HG03064 (cell line): Measurements from ENCODE around the gene LRRC28.

Source experiments
- ATAC-seq: cut with Tn5 transposase; IDR thresholded peaks from one replicate; pipeline ENCODE4 v1.9.1; 2021; ENCODE audit warnings: low read depth; ENCODE audit not compliant: unreplicated experiment

Gene LRRC28

GRCh38 chr15:99432271-99433025, 181.2 kb downstream of the LRRC28 start:
- no peak for ATAC-seq

DNA sequence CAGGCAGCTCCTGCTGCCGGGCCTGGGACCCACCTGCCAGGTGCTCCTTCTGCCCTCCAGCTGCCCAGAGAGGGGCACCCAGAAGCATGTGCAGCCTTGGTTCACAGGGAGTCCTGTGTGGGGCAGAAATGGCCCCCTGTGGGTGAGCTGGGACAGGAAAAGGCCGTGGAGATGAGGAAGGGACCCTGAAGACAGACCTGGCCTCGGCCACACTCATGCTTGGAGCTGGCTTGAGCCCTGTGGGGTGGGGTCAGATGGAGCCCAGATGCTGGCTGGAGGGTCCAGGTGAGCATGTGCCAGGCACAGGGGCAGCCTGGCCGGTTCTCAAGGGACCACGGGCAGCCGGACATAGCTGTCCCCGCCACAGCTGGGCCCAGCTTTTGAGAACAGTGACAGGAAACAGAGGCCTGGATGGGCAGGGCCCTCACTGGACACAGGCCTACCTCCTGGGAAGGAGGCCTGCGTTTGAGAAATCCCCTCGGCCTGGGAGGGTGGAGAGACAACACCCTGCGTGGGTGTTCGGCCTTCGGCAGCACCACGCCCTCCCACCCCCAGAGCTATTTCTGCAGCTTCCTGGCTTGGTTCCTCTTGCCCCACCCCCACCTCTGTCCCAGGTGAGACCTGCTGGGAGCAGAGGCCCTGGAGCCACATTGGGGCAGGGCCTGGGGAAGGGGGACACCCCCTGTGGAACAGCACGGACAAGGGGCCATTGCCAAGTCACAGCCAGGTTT, 181.9 kb downstream of the LRRC28 start:
- no peak for ATAC-seq

GRCh38 chr15:99433757-99434450, 182.6 kb downstream of the LRRC28 start:
- ATAC-seq, result no peak

GRCh38 chr15:99434506-99435112, 183.3 kb downstream of the LRRC28 start:
- ATAC-seq, result no peak

DNA sequence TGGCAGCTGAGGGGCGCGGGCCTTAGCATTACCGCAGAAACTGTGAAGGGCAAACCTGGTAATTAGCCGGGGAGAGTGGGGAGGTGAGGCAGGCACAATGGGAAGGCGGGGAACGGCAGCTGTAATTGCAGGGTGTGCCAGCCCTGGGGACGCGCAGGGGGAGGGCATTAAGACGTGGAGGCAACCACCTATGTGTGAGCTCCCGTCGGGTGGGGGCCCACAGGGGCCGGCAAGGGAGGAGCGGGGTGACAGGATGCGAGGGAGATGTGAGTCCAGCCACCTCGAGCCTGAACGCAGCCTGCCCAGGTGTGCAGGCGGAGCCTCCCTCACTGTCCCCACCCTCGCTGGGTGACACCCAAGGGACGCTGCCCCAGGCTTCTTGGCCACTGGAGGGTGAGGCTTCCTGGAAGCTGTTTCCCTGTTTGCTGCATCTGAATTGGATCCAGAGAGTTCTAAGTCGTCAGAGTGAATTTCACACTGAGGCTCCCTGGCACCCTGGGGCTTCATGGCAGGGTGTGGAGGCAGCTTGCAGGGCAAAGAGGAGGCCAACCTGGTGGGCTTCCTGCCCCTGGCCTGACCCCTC, 183.9 kb downstream of the LRRC28 start:
- ATAC-seq, result no peak

DNA sequence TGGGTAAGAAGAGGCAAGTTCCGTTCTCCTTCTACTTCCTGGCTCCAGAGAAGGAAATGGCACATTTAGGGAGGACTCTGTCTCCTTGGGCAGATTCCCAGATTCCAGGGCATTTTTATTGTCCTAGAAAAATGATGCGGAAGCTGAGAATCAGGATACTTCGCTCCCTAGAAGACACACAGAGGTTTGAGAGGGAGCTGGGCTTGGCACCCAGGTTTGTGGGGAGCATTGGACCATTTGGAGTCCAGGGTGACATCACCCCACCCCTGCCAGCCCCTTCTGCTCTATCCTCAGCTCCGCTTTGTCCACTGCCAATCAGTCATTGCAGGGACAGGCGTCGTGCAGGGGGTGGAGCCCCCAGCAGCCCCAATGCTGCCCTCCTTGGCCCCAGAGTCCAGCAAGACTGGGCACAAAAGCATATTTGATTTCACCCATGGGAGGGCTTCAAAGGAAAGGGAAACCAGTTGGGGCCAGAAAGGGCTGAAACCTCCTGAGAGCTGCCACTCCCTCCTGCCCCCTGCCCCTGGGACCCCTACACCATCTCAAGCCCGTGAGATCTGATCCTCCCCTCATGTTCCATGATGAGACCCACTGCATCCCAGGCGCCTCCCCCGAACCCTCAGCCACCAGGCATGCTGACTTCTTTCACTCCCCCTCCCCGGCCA, 184.7 kb downstream of the LRRC28 start:
- ATAC-seq, result no peak

DNA sequence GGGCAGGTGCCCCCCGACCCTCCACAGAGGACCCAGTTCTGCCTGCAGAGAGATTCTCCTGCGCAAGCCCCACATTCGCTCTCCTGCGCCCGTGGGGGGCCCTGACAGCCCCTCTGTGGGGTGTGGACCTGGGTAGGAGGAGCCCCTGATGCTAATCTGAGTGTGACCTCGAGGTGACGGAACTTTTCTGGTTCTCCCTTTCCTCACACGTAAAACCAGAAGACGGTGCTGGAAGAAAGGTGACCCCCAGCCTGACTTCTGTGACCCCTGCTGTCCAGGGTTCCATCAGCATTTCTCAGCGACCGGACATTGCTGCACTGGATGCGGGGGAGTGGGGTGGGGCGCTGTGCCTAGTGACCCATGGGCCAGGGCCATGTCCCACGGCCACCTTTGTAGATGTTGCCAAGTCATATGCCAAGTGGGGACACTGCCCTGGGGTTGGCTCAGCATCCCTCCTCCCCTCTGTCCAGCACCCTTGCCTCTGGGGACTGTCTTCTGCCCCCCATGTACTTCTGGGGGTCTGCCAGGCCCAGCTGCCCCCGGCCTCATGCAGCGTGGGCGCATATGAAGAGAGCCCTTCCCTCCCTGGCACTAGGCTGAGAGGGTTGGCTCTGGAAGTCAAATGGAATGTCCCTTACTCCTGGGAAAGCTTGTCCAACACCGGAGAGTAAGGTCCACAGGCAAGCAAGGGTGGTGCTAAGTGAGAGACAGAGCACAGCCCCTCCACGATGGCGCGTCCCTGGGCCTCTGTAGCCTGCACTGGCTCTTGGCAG, 185.4 kb downstream of the LRRC28 start:
- no peak for ATAC-seq

DNA sequence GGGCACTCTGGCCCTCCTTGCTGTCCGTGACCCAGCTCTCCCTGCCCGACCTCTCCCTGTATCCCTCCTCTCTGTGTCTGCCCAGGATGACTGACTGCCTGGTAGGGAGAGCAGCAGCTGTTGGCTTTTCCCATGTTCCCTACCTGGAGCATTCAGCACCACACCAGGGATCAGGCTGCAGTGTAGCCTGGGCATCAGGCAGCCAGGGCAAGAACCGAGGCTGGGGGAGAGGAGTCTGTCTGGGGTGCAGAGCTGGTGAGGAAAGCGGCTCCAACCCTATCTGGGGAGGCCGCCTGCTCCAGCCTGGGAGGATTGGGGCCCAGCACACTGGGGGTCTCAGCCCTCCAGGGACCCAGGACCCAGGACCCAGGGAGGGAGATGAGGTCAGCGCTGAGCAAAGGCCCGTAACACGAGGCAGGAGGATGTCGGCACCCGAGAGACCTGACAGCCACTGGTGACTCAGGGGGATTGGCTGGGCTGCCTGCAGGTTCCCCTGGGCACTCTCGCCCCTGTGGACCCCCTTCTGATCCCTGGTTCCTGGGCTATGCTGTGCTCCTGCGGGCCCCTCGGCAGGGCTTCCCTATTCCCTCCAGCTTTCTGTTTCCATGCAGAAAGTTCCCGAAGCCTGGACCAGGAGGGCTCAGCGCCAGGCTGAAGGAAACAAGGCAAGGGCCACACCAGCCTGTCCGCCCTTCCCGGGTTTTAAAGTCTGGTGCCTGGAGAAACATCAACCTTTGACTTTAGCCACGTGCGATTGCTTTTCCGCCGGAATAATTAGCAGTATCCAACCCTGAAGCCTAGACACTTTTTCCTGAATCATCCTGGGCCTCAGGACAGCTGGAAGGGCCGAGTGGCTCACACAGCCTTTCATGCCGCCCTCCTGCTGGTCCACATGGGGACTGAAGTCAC, 186.3 kb downstream of the LRRC28 start:
- no peak for ATAC-seq

DNA sequence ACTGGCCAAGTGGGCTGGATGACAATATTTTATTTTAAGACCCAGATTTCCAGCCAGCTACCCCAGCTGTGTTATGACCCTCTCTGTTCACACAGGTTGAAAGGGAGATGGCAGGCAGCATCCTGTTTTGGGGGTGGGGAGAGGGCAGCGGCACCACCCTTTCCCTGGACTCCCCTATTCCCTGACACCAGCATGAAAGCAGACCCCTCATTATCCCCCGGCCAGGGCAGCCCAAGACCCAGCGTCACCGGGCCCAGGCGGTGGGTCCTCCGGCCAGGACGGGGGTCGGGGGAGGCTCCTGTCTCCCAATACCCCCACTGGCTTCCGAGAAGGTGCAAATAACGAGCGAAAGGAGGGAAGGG, 186.9 kb downstream of the LRRC28 start:
- ATAC-seq, result no peak

DNA sequence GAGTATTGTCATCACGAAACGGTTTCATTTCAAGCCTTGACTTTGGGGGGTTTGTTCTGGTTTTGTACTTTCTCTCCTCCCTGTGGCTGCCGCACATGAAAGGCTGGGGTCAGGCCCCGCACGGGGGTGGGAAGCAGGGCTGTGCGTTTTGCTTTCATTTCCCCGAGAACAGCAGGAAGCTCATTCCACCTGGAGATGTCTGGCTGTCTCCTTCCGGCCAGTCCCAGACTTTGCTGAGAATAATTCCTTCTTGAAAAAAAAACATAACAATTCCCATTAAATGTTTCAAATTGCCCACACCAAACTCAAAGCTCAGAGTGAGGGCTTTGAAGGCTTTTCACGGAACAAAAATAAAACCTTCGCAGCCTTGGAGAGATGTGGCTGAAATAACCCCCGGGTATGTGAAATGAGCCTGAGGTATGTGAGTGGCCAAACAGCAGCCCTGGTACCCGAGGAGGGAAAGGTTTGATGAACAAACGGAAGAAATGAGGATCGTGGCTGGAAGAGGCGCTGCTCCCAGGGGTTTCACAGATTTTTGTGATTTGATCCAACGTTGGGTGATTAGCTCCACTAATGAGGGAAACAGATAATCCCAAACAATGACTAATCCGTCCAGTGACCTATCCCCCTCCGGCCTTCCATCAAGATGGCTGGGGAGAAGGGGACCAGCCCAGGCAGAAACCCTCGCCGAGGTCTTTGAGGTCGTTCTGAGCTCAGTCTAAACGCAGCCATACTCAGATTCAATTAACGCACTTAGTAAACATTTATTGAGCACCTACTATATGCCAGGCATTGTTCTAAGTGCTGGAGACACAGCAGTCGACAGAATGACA, 187.6 kb downstream of the LRRC28 start:
- no peak for ATAC-seq

GRCh38 chr15:99439524-99439835, 188.2 kb downstream of the LRRC28 start:
- ATAC-seq, result no peak

DNA sequence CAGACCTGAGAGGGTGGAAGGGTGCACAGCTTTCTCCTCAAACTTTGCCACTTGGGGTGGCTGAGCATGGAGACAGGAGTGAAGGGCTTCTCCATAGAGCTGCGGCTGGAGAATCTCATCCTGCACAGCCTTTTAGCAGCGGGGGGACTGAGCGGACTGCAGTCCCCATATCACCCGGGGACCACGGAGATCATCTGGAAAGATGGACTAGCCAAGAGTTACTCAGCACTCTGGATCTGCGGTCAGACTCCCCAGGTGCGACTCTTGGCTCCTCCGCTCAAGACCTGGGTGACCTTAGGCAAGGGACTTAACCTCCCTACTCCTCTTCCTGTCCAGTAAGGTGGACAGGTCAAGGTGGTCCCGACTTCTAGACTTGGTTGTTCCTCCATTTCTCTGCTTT, 188.7 kb downstream of the LRRC28 start:
- ATAC-seq, result no peak
